ENCODE data around the gene GAB2.
"Not testable (repeated sequence)": the region's sequence is repeated elsewhere in the genome, so short reads cannot be mapped to it uniquely, and the experiment has no call there.

The GAB2 gene

GRCh38 chr11:78371221-78371891, 46.3 kb downstream of the GAB2 start:
- no peak overlapping the region for H3K27ac ChIP-seq
- DNase-seq (ENCODE audit: low read depth, low spot score) = no peak

GRCh38 chr11:78370406-78371172, 47.0 kb downstream of the GAB2 start:
- DNase-seq (ENCODE audit: low read depth, low spot score) = no peak
- no peak overlapping the region for H3K27ac ChIP-seq

- no peak for DNase-seq (ENCODE audit: low read depth, low spot score)
- H3K27ac ChIP-seq = no peak overlapping the region
Measured at GRCh38 chr11:78365381-78365792, 52.2 kb downstream of the GAB2 start.

- no peak overlapping the region for H3K27ac ChIP-seq
- DNase-seq (ENCODE audit: low read depth, low spot score) = no peak
Measured at GRCh38 chr11:78364128-78364751, 53.4 kb downstream of the GAB2 start.

- no peak for DNase-seq (ENCODE audit: low read depth, low spot score)
- no peak overlapping the region for H3K27ac ChIP-seq
Measured at GRCh38 chr11:78363024-78363619, 54.5 kb downstream of the GAB2 start.

- no peak overlapping the region for H3K27ac ChIP-seq
- no peak for DNase-seq (ENCODE audit: low read depth, low spot score)
Measured at GRCh38 chr11:78361228-78361627, 56.4 kb downstream of the GAB2 start.

- DNase-seq (ENCODE audit: low read depth, low spot score) = no peak
- no peak overlapping the region for H3K27ac ChIP-seq
Measured at GRCh38 chr11:78359921-78360320, 57.7 kb downstream of the GAB2 start.

- not testable (repeated sequence) for H3K27ac ChIP-seq; DNase-seq (ENCODE audit: low read depth, low spot score)
Measured at GRCh38 chr11:78357924-78358323, 59.7 kb downstream of the GAB2 start.

GRCh38 chr11:78357425-78357824, 60.2 kb downstream of the GAB2 start:
- not testable (repeated sequence) for H3K27ac ChIP-seq; DNase-seq (ENCODE audit: low read depth, low spot score)

- DNase-seq (ENCODE audit: low read depth, low spot score); H3K27ac ChIP-seq: not testable (repeated sequence)
Measured at GRCh38 chr11:78355742-78356141, 61.9 kb downstream of the GAB2 start.

- no peak overlapping the region for H3K27ac ChIP-seq
- no peak for DNase-seq (ENCODE audit: low read depth, low spot score)
Measured at GRCh38 chr11:78355309-78355705, 62.3 kb downstream of the GAB2 start.

GRCh38 chr11:78354408-78355308, 63.0 kb downstream of the GAB2 start:
- H3K27ac ChIP-seq = no peak overlapping the region
- DNase-seq (ENCODE audit: low read depth, low spot score) = no peak

- DNase-seq (ENCODE audit: low read depth, low spot score) = no peak
- no peak overlapping the region for H3K27ac ChIP-seq
Measured at GRCh38 chr11:78351979-78352841, 65.4 kb downstream of the GAB2 start.

GRCh38 chr11:78351193-78351592, 66.4 kb downstream of the GAB2 start:
- no peak overlapping the region for H3K27ac ChIP-seq
- no peak for DNase-seq (ENCODE audit: low read depth, low spot score)

- no peak overlapping the region for H3K27ac ChIP-seq
- no peak for DNase-seq (ENCODE audit: low read depth, low spot score)
Measured at GRCh38 chr11:78350646-78351165, 66.9 kb downstream of the GAB2 start.

GRCh38 chr11:78350091-78350645, 67.5 kb downstream of the GAB2 start:
- DNase-seq (ENCODE audit: low read depth, low spot score) = no peak

GRCh38 chr11:78349624-78350023, 68.0 kb downstream of the GAB2 start:
- DNase-seq (ENCODE audit: low read depth, low spot score) = no peak
- H3K27ac ChIP-seq = no peak overlapping the region

More at GRCh38 chr11:78350091-78350645, 67.5 kb downstream of the GAB2 start:
- H3K27ac ChIP-seq = no peak overlapping the region

- no peak overlapping the region for H3K27ac ChIP-seq
- DNase-seq (ENCODE audit: low read depth, low spot score) = no peak
Measured at GRCh38 chr11:78349114-78349513, 68.5 kb downstream of the GAB2 start.
